GM23248 (cell line): Measurements from ENCODE around the gene AFAP1L1.

Source experiments
- EZH2 ChIP-seq: fragments of 200-600 bp; sonication (generic); IDR thresholded peaks from 2 replicates; pipeline ENCODE4 v1.6.1; 2018; ENCODE audit warnings: antibody characterized with exemption, mild to moderate bottlenecking; ENCODE audit not compliant: insufficient read depth, poor library complexity, severe bottlenecking
- EZH2phosphoT487 ChIP-seq: fragments of 200-600 bp; sonication (generic); IDR thresholded peaks from 2 replicates; pipeline ENCODE4 v1.6.1; 2018; ENCODE audit warnings: antibody characterized with exemption, moderate library complexity, mild to moderate bottlenecking, low read depth; ENCODE audit not compliant: insufficient read depth

GRCh38 chr5:149367249-149367971 is 95.8 kb downstream of the AFAP1L1 start:
- no peak for TF ChIP-seq EZH2
- TF ChIP-seq EZH2phosphoT487: no peak
